Limb (tissue), 2 donors: ENCODE results near the gene ALDH9A1.
"Not testable (repeated sequence)": the region's sequence is repeated elsewhere in the genome, so short reads cannot be mapped to it uniquely, and the experiment has no call there.

Experiments used
- DNase-seq, 2 donors: peaks; one replicate each; pipeline ENCODE4 v3.0.0-alpha.2; 2016; ENCODE audit errors: extremely low spot score in 2 of 2

ALDH9A1 gene

GRCh38 chr1:165697881-165698760 is at the start of gene ALDH9A1:
Gene ALDH9A1, minus strand, starts transcription at chr1:165698562. Its CDS starts 4 bp downstream, at chr1:165698558.
- peak; percentile 89 to 94 for DNase-seq

- no peak for DNase-seq
Measured at GRCh38 chr1:165747632-165748447, 49.5 kb upstream of the ALDH9A1 start.

GRCh38 chr1:165744913-165745312 is 46.6 kb upstream of the ALDH9A1 start:
- not testable (repeated sequence) for DNase-seq

GRCh38 chr1:165742194-165742593 is 43.8 kb upstream of the ALDH9A1 start:
- DNase-seq: no peak

- no peak for DNase-seq
Measured at GRCh38 chr1:165738794-165739193, 40.4 kb upstream of the ALDH9A1 start.

- no peak for DNase-seq
Measured at GRCh38 chr1:165737196-165737595, 38.8 kb upstream of the ALDH9A1 start.

- no peak for DNase-seq
Measured at GRCh38 chr1:165734906-165735305, 36.5 kb upstream of the ALDH9A1 start.

GRCh38 chr1:165726841-165727240 is 28.5 kb upstream of the ALDH9A1 start:
- DNase-seq: no peak

GRCh38 chr1:165726169-165726568 is 27.8 kb upstream of the ALDH9A1 start:
- no peak for DNase-seq

GRCh38 chr1:165717918-165718515 is 19.7 kb upstream of the ALDH9A1 start:
- peak; percentile 16 to 43 for DNase-seq

GRCh38 chr1:165716265-165717051 is 18.1 kb upstream of the ALDH9A1 start:
- not testable (repeated sequence) for DNase-seq

GRCh38 chr1:165712764-165713163 is 14.4 kb upstream of the ALDH9A1 start:
- no peak for DNase-seq

- no peak for DNase-seq
Measured at GRCh38 chr1:165707984-165708706, 9.8 kb upstream of the ALDH9A1 start.

GRCh38 chr1:165703648-165704047 is 5.3 kb upstream of the ALDH9A1 start:
- no peak for DNase-seq

GRCh38 chr1:165701922-165702321 is 3.6 kb upstream of the ALDH9A1 start:
- DNase-seq: not testable (repeated sequence)

GRCh38 chr1:165699577-165699976 is 1.2 kb upstream of the ALDH9A1 start:
- no peak for DNase-seq

- DNase-seq: no peak
Measured at GRCh38 chr1:165698761-165699052, 345 bp upstream of the ALDH9A1 start.

GRCh38 chr1:165697491-165697880 is 876 bp downstream of the ALDH9A1 start:
- no peak for DNase-seq

- DNase-seq: peak in 1 of 2 donors; percentile 8
Measured at GRCh38 chr1:165696625-165697100, 1.7 kb downstream of the ALDH9A1 start.

- DNase-seq: peak in 1 of 2 donors; percentile 15
Measured at GRCh38 chr1:165695031-165695430, 3.3 kb downstream of the ALDH9A1 start.
